Gastroesophageal sphincter (tissue), 4 donors: ENCODE data around the gene ZNF236. TPM values are rescaled to one million over a fixed set of nuclear protein-coding genes. Genes with fewer than 3 reads are reported as not detected.

Experiments used
- ATAC-seq: fragments of 150-250 bp; one replicate; pipeline ENCODE4 v1.9.1; 2016; ENCODE audit warnings: mild to moderate bottlenecking, moderate library complexity
- H3K27ac ChIP-seq, 4 donors: fragments of 200-600 bp; sonication (generic) in 3 of 4; 1 replicate in 3 of 4; 2 replicates in 1 of 4; pipeline ENCODE4 v1.5.1; 2016 to 2019
- H3K27me3 ChIP-seq: fragments of 200-600 bp; sonication (generic); one replicate; pipeline ENCODE4 v1.5.1; 2019
- H3K36me3 ChIP-seq, 2 donors: fragments of 200-600 bp; sonication (generic); one replicate each; pipeline ENCODE4 v1.5.1; 2019; ENCODE audit warnings: control low read depth in 1 of 2
- H3K4me1 ChIP-seq, 3 donors: fragments of 200-600 bp; sonication (generic); 1 replicate in 2 of 3; 2 replicates in 1 of 3; pipeline ENCODE4 v1.5.1; 2016 to 2019; ENCODE audit warnings: control low read depth in 2 of 3
- H3K4me3 ChIP-seq, 2 donors: fragments of 200-600 bp; sonication (generic); one replicate each; pipeline ENCODE4 v1.5.1; 2019; ENCODE audit warnings: mild to moderate bottlenecking in 1 of 2, moderate library complexity in 1 of 2
- H3K9me3 ChIP-seq, 3 donors: fragments of 200-600 bp; sonication (generic); one replicate each; pipeline ENCODE4 v1.5.1; 2017 to 2019; ENCODE audit warnings: control low read depth in 2 of 3
- EP300 ChIP-seq: sonication (generic); formaldehyde crosslinking; IDR thresholded peaks from one replicate; pipeline ENCODE4 v1.6.1; 2017; ENCODE audit warnings: antibody characterized with exemption, mild to moderate bottlenecking
- POLR2A ChIP-seq, 2 donors: fragments of 450-650 bp; IDR thresholded peaks; one replicate each; pipeline ENCODE4 v1.6.1; 2017; ENCODE audit warnings: antibody characterized with exemption in 2 of 2, mild to moderate bottlenecking in 2 of 2, moderate library complexity in 1 of 2
- POLR2AphosphoS5 ChIP-seq: sonication (generic); formaldehyde crosslinking; IDR thresholded peaks from one replicate; pipeline ENCODE4 v1.6.1; 2017; ENCODE audit warnings: antibody characterized with exemption
- WGBS, 2 donors: methylation state at CpG; one replicate each; pipeline ENCODE4 v1.1.5; 2018; ENCODE audit warnings: low coverage in 1 of 2; 5-methylcytosine and 5-hydroxymethylcytosine counted together
- total RNA-seq, 4 donors: library from RNA; depleted of rRNA; stranded (reverse); fragments of >200 nt; gene quantifications; one replicate each; pipeline ENCODE4 v1.1.0, GENCODE V29; 2016
- TF ChIP-seq, protein P1 (sequence below), 4 experiments: fragments of 200-600 bp in 2 of 4; fragments of 450-650 bp in 2 of 4; sonication (generic) in 1 of 4; IDR thresholded peaks; one replicate each; pipeline ENCODE4 v1.5.1; 2017 to 2019; ENCODE audit warnings: antibody characterized with exemption in 4 of 4, mild to moderate bottlenecking in 2 of 4, moderate library complexity in 2 of 4

ZNF236 gene
- total RNA-seq, 4 donors from 2014 or later, result 8.5 to 26.8 (median 16.8) TPM

DNA sequence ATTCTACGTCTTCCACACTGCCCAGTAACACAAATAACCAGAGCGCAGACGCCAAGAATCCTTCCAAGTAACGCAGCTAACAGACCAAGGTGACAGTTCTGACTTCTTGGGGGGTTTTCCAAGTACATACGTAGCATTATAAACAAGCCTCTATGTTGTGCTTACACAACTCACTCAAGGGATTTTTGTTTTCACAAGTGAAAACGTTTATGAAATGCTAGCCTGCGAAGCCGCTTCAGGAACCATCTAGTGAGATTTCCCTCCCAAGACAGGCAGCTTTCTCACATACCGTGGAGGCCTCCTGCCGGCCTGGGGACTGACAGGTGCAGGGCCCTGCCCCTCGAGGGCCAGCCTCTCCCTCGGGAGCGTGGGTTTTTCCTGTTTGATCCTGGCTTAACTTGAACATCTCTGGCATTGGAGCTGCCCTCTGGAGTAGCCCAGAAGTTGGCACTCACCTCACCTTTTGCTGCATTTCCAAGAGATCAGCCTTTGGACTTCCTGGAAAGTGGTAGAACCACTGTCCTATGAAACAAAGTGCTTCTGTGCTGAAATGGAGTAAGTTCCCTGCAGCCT lies 159.1 kb downstream of the ZNF236 start:
- no peak for TF ChIP-seq POLR2AphosphoS5
- TF ChIP-seq, protein P1, sequence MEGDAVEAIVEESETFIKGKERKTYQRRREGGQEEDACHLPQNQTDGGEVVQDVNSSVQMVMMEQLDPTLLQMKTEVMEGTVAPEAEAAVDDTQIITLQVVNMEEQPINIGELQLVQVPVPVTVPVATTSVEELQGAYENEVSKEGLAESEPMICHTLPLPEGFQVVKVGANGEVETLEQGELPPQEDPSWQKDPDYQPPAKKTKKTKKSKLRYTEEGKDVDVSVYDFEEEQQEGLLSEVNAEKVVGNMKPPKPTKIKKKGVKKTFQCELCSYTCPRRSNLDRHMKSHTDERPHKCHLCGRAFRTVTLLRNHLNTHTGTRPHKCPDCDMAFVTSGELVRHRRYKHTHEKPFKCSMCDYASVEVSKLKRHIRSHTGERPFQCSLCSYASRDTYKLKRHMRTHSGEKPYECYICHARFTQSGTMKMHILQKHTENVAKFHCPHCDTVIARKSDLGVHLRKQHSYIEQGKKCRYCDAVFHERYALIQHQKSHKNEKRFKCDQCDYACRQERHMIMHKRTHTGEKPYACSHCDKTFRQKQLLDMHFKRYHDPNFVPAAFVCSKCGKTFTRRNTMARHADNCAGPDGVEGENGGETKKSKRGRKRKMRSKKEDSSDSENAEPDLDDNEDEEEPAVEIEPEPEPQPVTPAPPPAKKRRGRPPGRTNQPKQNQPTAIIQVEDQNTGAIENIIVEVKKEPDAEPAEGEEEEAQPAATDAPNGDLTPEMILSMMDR (IDR thresholded peaks at IDR 0.05), result no peak
- Histone ChIP-seq H3K27ac (no peak overlapping the region), H3K27me3 (no peaks in the 10 kb centered on the region), H3K4me3 (no peak overlapping the region), H3K4me1 (peaks cover 0 to 8% (median 0%) of the 10 kb centered on the region in 3 donors), H3K36me3 (peaks cover 0 to 6% of the 10 kb centered on the region in 2 donors), H3K9me3 (no peaks in the 10 kb centered on the region)
- no peak for ATAC-seq
- WGBS, 2 donors, result 58 to 70% methylated on average over 5 to 12 of the region's 13 CpGs

DNA sequence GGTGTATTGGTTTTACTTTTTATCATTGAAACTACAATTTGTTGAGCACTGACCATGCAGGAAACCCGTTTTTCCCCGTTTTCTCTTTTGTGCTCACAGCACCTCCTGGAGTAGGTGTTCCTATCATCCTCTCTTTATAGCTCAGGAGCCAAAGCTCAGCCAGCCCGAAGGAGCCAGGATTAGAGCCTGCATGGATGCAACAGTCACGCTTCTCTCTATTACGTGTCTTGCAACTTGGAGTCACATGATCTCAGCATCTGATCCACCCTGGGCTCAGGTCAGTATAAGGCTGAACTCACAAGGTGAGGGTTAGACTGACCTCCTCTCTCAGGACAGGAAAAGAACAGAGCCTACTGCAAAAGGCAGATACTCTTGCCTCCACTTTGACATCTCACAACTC lies 159.7 kb downstream of the ZNF236 start:
- WGBS, 2 donors, result 83 to 94% methylated on average over 4 of the region's 5 CpGs
- peaks cover 0 to 8% (median 0%) of the 10 kb centered on the region in 3 donors for H3K4me1 ChIP-seq
- no peak for ATAC-seq

DNA sequence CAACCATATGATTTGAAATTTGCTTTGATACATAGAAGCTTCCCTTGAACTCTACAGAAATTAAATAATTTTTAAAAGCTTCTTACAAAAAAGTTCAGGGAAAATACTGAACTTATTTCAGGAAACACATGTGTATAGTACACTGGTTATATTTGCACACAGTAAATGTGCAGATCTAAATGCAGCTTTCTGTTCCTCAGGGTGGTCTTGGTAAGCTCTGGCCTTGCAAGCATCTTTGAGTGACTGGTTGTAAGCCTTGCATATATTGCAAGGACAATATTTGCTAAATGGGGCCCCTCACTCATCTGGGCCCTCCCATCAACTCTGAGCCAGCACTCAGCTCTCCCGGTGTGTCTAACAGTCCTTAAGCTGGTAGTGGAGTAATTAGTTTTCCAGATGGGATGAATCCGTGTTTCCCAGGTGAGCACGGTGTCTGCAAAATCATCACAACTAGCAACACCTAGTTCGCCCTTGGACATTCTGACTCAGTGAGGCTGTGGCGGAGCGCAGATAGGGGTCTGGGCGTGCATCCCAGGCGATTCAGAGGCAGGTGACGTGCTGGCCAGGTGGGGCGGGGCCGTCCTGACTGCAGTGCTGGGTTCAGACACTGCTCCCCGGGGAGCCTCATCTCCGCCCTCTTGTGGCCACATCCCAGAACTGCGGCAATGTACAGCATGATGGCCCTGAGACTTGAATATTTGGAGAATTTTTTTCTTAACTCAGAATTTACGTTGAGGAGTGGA lies 160.7 kb downstream of the ZNF236 start:
- H3K4me3 ChIP-seq, result no peak overlapping the region
- no peaks in the 10 kb centered on the region for H3K9me3 ChIP-seq
- 12 to 30% methylated on average over 10 of the region's 15 CpGs for WGBS, 2 donors
- TF ChIP-seq, protein P1 (IDR thresholded peaks at IDR 0.05), result peak in 3 of 4 experiments; percentile 79 to 92 (median 82)
- no peak for TF ChIP-seq POLR2A (IDR thresholded peaks at IDR 0.05)
- no peaks in the 10 kb centered on the region for H3K27me3 ChIP-seq
- ATAC-seq, result peak; percentile 78
- H3K36me3 ChIP-seq, result peaks cover 0 to 6% of the 10 kb centered on the region in 2 donors
- H3K27ac ChIP-seq, result no peak overlapping the region
- H3K4me1 ChIP-seq, result peaks cover 0 to 8% (median 0%) of the 10 kb centered on the region in 3 donors

More for the DNA sequence above, 159.7 kb downstream of the ZNF236 start:
- Histone ChIP-seq H3K27ac (no peak overlapping the region), H3K9me3 (no peaks in the 10 kb centered on the region), H3K4me3 (no peak overlapping the region), H3K36me3 (peaks cover 0 to 6% of the 10 kb centered on the region in 2 donors), H3K27me3 (no peaks in the 10 kb centered on the region)
- TF ChIP-seq EP300 (no peak), POLR2AphosphoS5 (no peak), POLR2A (IDR thresholded peaks at IDR 0.05) (no peak)
- TF ChIP-seq, protein P1 (IDR thresholded peaks at IDR 0.05), result no peak

DNA sequence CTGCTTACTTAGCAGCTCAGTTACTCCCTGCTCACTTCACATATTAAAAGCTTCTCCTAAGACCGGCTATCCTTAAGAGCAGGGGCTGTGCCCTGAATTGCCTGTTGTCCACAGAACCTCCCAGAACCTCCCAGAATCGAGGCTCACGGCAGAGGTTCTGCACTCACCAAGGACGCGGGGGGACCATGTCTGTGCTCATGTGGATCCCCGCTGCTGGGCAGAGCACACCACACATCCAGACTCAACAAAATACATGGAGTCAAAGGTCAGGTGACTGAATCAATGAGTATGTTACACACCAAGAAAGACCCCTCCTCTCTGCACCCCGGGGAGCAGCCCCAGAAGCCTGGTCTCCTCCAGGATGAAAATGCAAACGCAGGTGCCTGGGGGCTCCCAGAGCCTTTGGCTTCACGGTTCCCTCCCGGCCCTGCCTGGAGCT lies 161.3 kb downstream of the ZNF236 start:
- TF ChIP-seq, protein P1 (IDR thresholded peaks at IDR 0.05), result no peak
- no peak for TF ChIP-seq POLR2AphosphoS5
- TF ChIP-seq POLR2A (IDR thresholded peaks at IDR 0.05), result no peak
- no peak for TF ChIP-seq EP300
- H3K27ac ChIP-seq, result no peak overlapping the region
- peak; percentile 2 for ATAC-seq
- H3K36me3 ChIP-seq, result peaks cover 0 to 6% of the 10 kb centered on the region in 2 donors
- peaks cover 0 to 8% (median 0%) of the 10 kb centered on the region in 3 donors for H3K4me1 ChIP-seq
- no peaks in the 10 kb centered on the region for H3K27me3 ChIP-seq
- H3K9me3 ChIP-seq, result no peaks in the 10 kb centered on the region
- WGBS, 2 donors, result 20 to 30% methylated on average over 1 to 4 of the region's 10 CpGs
- H3K4me3 ChIP-seq, result no peak overlapping the region
